ENCODE results near the gene C17orf113.

DNA sequence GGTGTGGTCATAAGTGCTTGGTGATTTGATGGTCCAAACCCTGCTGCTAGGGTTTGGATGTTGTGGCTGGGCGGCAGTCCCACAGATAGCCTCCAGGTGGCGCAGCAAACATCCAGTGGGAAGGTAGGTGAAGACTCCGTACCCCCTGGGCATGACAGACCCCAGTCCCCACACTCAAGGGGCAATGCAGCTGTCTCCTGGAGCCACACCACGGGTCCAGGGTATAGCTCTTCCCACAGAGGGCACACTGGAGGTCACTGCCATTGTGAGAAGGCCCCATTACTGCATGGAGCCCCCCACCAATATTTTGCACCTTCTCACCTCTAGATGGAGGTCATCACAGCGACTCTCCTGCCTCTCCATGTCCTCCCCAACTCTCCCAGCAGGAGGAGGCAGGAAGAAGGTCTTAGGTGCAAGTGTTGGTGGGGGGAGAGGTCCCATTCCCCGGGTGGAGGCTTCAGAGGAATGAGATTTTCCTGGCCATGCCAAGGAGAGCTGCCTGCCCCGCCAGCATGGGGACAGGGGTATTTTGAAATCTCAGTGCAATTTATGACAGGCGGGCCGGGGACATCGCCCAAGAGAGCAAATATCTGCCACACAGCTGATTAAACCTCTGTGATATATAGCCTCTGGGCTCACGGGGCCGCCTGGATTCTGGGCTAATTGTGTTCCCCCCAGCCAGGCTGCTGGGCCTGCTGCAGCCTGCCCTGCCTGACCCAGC lies 17.1 kb upstream of the C17orf113 start:
- TF ChIP-seq CTCF (conservative IDR thresholded peaks at IDR 0.05 in 1 of 2, IDR thresholded peaks at IDR 0.05 in 1 of 2; ENCODE audit: extremely low read depth in 1 of 2, insufficient read depth in 1 of 2, low read depth in 1 of 2, low read length in 2 of 2), result peak; percentile 88 to 93
- TF ChIP-seq EZH2 (IDR thresholded peaks at IDR 0.05; ENCODE audit: borderline replicate concordance, low read length), result no peak
